ENCODE results near the gene NTRK2.

- no peak for TF ChIP-seq NFRKB (IDR thresholded peaks at IDR 0.05)
- no peak for TF ChIP-seq CTBP1 (IDR thresholded peaks at IDR 0.05; ENCODE audit: borderline replicate concordance)
- no peak for TF ChIP-seq SUZ12 (IDR thresholded peaks at IDR 0.05)
- TF ChIP-seq L3MBTL2 (conservative IDR thresholded peaks at IDR 0.05) = no peak
- no peak for TF ChIP-seq SP1 (IDR thresholded peaks at IDR 0.05)
- TF ChIP-seq FOXA1 (IDR thresholded peaks at IDR 0.05) = no peak
- TF ChIP-seq PKNOX1 (IDR thresholded peaks at IDR 0.05) = no peak
- no peak for TF ChIP-seq ELF4 (IDR thresholded peaks at IDR 0.05)
- no peak for TF ChIP-seq FOXM1 (IDR thresholded peaks at IDR 0.05; ENCODE audit: borderline replicate concordance)
- no peak for TF ChIP-seq BHLHE40 (IDR thresholded peaks at IDR 0.05; ENCODE audit: borderline replicate concordance)
Observed at GRCh38 chr9:84669013-84669287, 579 bp upstream of the NTRK2 start.

All from HEK293T (cell line).